Neuronal stem cell (in vitro differentiated cells): Measurements from ENCODE around the gene CTF1.
"Not testable (repeated sequence)": the region's sequence is repeated elsewhere in the genome, so short reads cannot be mapped to it uniquely, and the experiment has no call there.

Experiments
- DNase-seq: peaks from one replicate; pipeline ENCODE4 v3.0.0-alpha.2; 2013; ENCODE audit warnings: low spot score
- H2AFZ ChIP-seq: one replicate; pipeline ENCODE4 v1.6.1; 2013; ENCODE audit warnings: mild to moderate bottlenecking, low read length, inconsistent platforms
- H2AK5ac ChIP-seq: 2 replicates; pipeline ENCODE4 v1.6.1; 2013; ENCODE audit warnings: low read depth, mild to moderate bottlenecking, inconsistent platforms, low read length, moderate library complexity, mixed read lengths
- H2BK120ac ChIP-seq: 2 replicates; pipeline ENCODE4 v1.6.1; 2013; ENCODE audit warnings: low read depth, mild to moderate bottlenecking, inconsistent platforms, low read length, moderate library complexity, mixed read lengths
- H2BK12ac ChIP-seq: one replicate; pipeline ENCODE4 v1.6.1; 2013; ENCODE audit warnings: low read length, inconsistent platforms
- H2BK15ac ChIP-seq: 2 replicates; pipeline ENCODE4 v1.6.1; 2013; ENCODE audit warnings: mild to moderate bottlenecking, low read length, inconsistent platforms, mixed read lengths
- H2BK5ac ChIP-seq: one replicate; pipeline ENCODE4 v1.6.1; 2013; ENCODE audit warnings: inconsistent platforms, mild to moderate bottlenecking, low read length, moderate library complexity
- H3K14ac ChIP-seq: one replicate; pipeline ENCODE4 v1.6.1; 2013; ENCODE audit warnings: low read length, inconsistent platforms
- H3K18ac ChIP-seq: 2 replicates; pipeline ENCODE4 v1.6.1; 2013; ENCODE audit warnings: low read length, inconsistent platforms
- H3K23ac ChIP-seq: 2 replicates; pipeline ENCODE4 v1.6.1; 2013; ENCODE audit warnings: low read depth, mild to moderate bottlenecking, mixed read lengths, low read length, inconsistent platforms; ENCODE audit not compliant: poor library complexity
- H3K27ac ChIP-seq: replicated peaks from 3 replicates; pipeline ENCODE4 v1.5.1; 2013; ENCODE audit warnings: low read length, inconsistent platforms
- H3K27me3 ChIP-seq, 3 experiments: 2 replicates each; pipeline ENCODE4 v1.6.1; 2013; ENCODE audit warnings: low read length in 3 of 3, mild to moderate bottlenecking in 2 of 3, inconsistent platforms in 1 of 3, low read depth in 1 of 3, mixed read lengths in 1 of 3, moderate library complexity in 1 of 3; ENCODE audit not compliant: control insufficient read depth in 3 of 3, insufficient read depth in 3 of 3
- H3K36me3 ChIP-seq, 2 donors: replicated peaks in 1 of 2; 2 replicates each; pipeline ENCODE4 v1.6.1; 2013; ENCODE audit warnings: low read length in 2 of 2; ENCODE audit not compliant: control insufficient read depth in 2 of 2, insufficient read depth in 2 of 2
- H3K4ac ChIP-seq: 2 replicates; pipeline ENCODE4 v1.6.1; 2013; ENCODE audit warnings: inconsistent platforms, mild to moderate bottlenecking, low read length, moderate library complexity
- H3K4me1 ChIP-seq, 2 donors: 1 replicate in 1 of 2; 2 replicates in 1 of 2; pipeline ENCODE4 v1.6.1; 2013; ENCODE audit warnings: low read length in 2 of 2, low read depth in 1 of 2; ENCODE audit not compliant: control insufficient read depth in 2 of 2, insufficient read depth in 1 of 2
- H3K4me2 ChIP-seq: one replicate; pipeline ENCODE4 v1.6.1; 2013; ENCODE audit warnings: mild to moderate bottlenecking, low read length, inconsistent platforms; ENCODE audit not compliant: insufficient read depth, poor library complexity, severe bottlenecking
- H3K4me3 ChIP-seq, 2 donors: 2 replicates each; pipeline ENCODE4 v1.5.1; 2013; ENCODE audit warnings: low read length in 2 of 2, mild to moderate bottlenecking in 2 of 2, inconsistent platforms in 1 of 2, moderate library complexity in 1 of 2
- H3K79me1 ChIP-seq: one replicate; pipeline ENCODE4 v1.6.1; 2013; ENCODE audit warnings: low read depth, mild to moderate bottlenecking, inconsistent platforms, low read length, moderate library complexity
- H3K9ac ChIP-seq: one replicate; pipeline ENCODE4 v1.6.1; 2013; ENCODE audit warnings: mild to moderate bottlenecking, low read depth, low read length, inconsistent platforms; ENCODE audit not compliant: poor library complexity
- H3K9me3 ChIP-seq, 2 donors: replicated peaks in 1 of 2; 2 replicates each; pipeline versions ENCODE3 to v1.6.1; 2013; ENCODE audit warnings: low read length in 2 of 2, mild to moderate bottlenecking in 2 of 2, inconsistent platforms in 1 of 2, low read depth in 1 of 2, mixed read lengths in 1 of 2, moderate library complexity in 1 of 2; ENCODE audit not compliant: control insufficient read depth in 2 of 2, insufficient read depth in 1 of 2
- H4K8ac ChIP-seq: one replicate; pipeline ENCODE4 v1.6.1; 2013; ENCODE audit warnings: low read depth, mild to moderate bottlenecking, inconsistent platforms, low read length, moderate library complexity
- H4K91ac ChIP-seq: one replicate; pipeline ENCODE4 v1.6.1; 2013; ENCODE audit warnings: low read length, low read depth, mild to moderate bottlenecking, inconsistent platforms; ENCODE audit not compliant: poor library complexity
- WGBS, 2 donors: extraction: QIAGEN DNeasy Blood & Tissue Kit; methylation state at CpG; one replicate each; pipeline ENCODE4 v1.1.7; 2013; ENCODE audit warnings: missing lambda C conversion rate in 2 of 2, mixed read lengths in 1 of 2; ENCODE audit not compliant: insufficient read length in 2 of 2, insufficient replicate concordance in 1 of 2; ENCODE audit errors: extremely low coverage in 2 of 2; 5-methylcytosine and 5-hydroxymethylcytosine counted together

Gene CTF1

DNA sequence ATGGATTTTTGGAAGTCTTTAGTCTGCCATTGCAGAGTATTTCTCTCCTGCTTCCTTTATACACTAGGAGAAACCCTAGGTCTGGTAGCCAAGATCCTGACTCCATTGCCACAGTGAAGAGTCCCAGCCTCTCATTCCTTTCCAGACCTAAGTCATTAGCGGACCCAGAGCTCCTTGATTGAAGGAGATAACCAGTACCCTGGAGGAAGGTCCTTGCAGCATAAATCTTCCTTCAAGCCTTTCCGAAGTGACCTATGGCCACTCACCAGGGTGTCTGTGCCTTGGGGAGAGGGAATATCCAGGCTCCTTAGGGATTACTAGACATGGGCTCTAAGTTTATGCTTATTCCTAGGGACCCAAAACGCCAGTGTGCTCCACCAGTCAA, 38.3 kb upstream of the CTF1 start:
- Histone ChIP-seq H3K23ac (no peak overlapping the region), H2AFZ (no peak overlapping the region), H3K14ac (no peak overlapping the region), H2BK15ac (no peak overlapping the region), H3K4me3 (no peak overlapping the region), H4K91ac (no peak overlapping the region), H3K4me1 (no peaks in the 10 kb centered on the region), H3K9ac (no peak overlapping the region), H3K27me3 (no peaks in the 10 kb centered on the region), H4K8ac (no peak overlapping the region), H3K18ac (no peak overlapping the region), H2BK12ac (no peak overlapping the region), H3K27ac (no peak overlapping the region), H2BK120ac (no peak overlapping the region), H3K36me3 (peaks cover 0 to 18% of the 10 kb centered on the region in 2 donors), H3K9me3 (no peaks in the 10 kb centered on the region), H3K79me1 (no peaks in the 10 kb centered on the region), H2AK5ac (no peak overlapping the region), H3K4me2 (no peak overlapping the region), H2BK5ac (no peak overlapping the region), H3K4ac (no peak overlapping the region)
- no peak for DNase-seq
- WGBS, 2 donors = no CpG with 5 or more reads among the region's 3 CpGs

GRCh38 chr16:30858829-30859423, 37.5 kb upstream of the CTF1 start:
- Histone ChIP-seq H3K14ac (no peak overlapping the region), H2BK15ac (no peak overlapping the region), H3K4me2 (no peak overlapping the region), H4K91ac (no peak overlapping the region), H2BK5ac (no peak overlapping the region), H3K4me3 (no peak overlapping the region), H3K4me1 (no peaks in the 10 kb centered on the region), H2AK5ac (no peak overlapping the region), H3K23ac (no peak overlapping the region), H3K9me3 (no peaks in the 10 kb centered on the region), H3K27ac (no peak overlapping the region), H3K9ac (no peak overlapping the region), H2BK12ac (no peak overlapping the region), H3K4ac (no peak overlapping the region), H3K27me3 (no peaks in the 10 kb centered on the region), H2BK120ac (no peak overlapping the region), H3K36me3 (peaks cover 0 to 10% of the 10 kb centered on the region in 2 donors), H3K18ac (no peak overlapping the region), H3K79me1 (no peaks in the 10 kb centered on the region), H2AFZ (no peak overlapping the region), H4K8ac (no peak overlapping the region)
- DNase-seq = no peak
- no CpG with 5 or more reads among the region's 4 CpGs for WGBS, 2 donors

GRCh38 chr16:30860729-30861128, 35.7 kb upstream of the CTF1 start:
- H2BK5ac ChIP-seq, H3K79me1 ChIP-seq, H3K14ac ChIP-seq, H4K91ac ChIP-seq, H3K4me2 ChIP-seq, H2AK5ac ChIP-seq, H2BK12ac ChIP-seq, H2BK15ac ChIP-seq, H3K18ac ChIP-seq, H4K8ac ChIP-seq, H2AFZ ChIP-seq, H3K36me3 ChIP-seq, H3K9ac ChIP-seq, H3K4me3 ChIP-seq, H2BK120ac ChIP-seq, H3K4ac ChIP-seq, H3K4me1 ChIP-seq, H3K27ac ChIP-seq, H3K23ac ChIP-seq, DNase-seq, H3K9me3 ChIP-seq, H3K27me3 ChIP-seq: not testable (repeated sequence)
- WGBS, 2 donors = no CpG with 5 or more reads among the region's 7 CpGs

DNA sequence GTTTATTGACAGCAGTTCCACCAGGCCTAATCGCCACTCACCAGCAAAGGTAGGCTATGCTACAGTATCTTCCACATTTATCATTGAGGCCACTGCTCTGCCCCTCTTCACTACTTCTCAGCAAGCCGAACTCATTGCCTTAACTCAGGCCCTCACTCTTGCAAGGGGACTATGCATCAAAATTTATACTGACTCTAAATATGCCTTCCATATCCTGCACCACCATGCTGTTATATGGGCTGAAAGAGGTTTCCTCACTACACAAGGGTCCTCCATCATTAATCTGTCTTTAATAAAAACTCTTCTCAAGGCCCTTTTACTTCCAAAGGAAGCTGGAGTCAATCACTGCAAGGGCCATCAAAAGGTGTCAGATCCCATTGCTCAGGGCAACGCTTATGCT, 33.2 kb upstream of the CTF1 start:
- not testable (repeated sequence) for H3K18ac ChIP-seq, H3K79me1 ChIP-seq, H2AFZ ChIP-seq, H3K27ac ChIP-seq, DNase-seq, H3K4ac ChIP-seq, H3K27me3 ChIP-seq, H3K9ac ChIP-seq, H3K23ac ChIP-seq, H2AK5ac ChIP-seq, H3K9me3 ChIP-seq, H3K4me2 ChIP-seq, H2BK15ac ChIP-seq, H3K4me3 ChIP-seq, H3K14ac ChIP-seq, H2BK120ac ChIP-seq, H3K4me1 ChIP-seq, H4K91ac ChIP-seq, H3K36me3 ChIP-seq, H2BK5ac ChIP-seq, H4K8ac ChIP-seq, H2BK12ac ChIP-seq
- no CpG with 5 or more reads among the region's 3 CpGs for WGBS, 2 donors
